HepG2 (cell line): ENCODE data around the gene SETD1A. TPM values are rescaled to one million over a fixed set of nuclear protein-coding genes. Genes with fewer than 3 reads are reported as not detected.

ENCODE experiments used
- DPF2 ChIP-seq: sonication (generic); formaldehyde crosslinking; IDR thresholded peaks from 2 replicates; pipeline ENCODE4 v1.4.0; 2020; ENCODE audit warnings: mild to moderate bottlenecking, low read depth, missing genetic modification reagents, borderline replicate concordance
- ELF3 ChIP-seq: IDR thresholded peaks from 2 replicates; pipeline ENCODE4 v1.6.1; 2016; ENCODE audit warnings: missing genetic modification reagents, missing compliant biosample characterization
- FLYWCH1 ChIP-seq: sonication (generic); formaldehyde crosslinking; IDR thresholded peaks from 2 replicates; pipeline ENCODE4 v1.8.1; 2023; ENCODE audit warnings: mild to moderate bottlenecking, missing genetic modification reagents
- HNF4A ChIP-seq: sonication (generic); formaldehyde crosslinking; IDR thresholded peaks from 2 replicates; pipeline ENCODE4 v1.4.0; 2020; ENCODE audit warnings: missing genetic modification reagents
- KDM4B ChIP-seq: sonication (generic); formaldehyde crosslinking; IDR thresholded peaks from 2 replicates; pipeline ENCODE4 v1.4.0; 2020; ENCODE audit warnings: missing genetic modification reagents
- KDM5B ChIP-seq: sonication (generic); formaldehyde crosslinking; IDR thresholded peaks from 2 replicates; pipeline ENCODE4 v1.4.0; 2020; ENCODE audit warnings: missing genetic modification reagents, mild to moderate bottlenecking, borderline replicate concordance
- MEIS2 ChIP-seq: sonication (generic); formaldehyde crosslinking; IDR thresholded peaks from 2 replicates; pipeline ENCODE4 v1.9.0; 2021; ENCODE audit warnings: mild to moderate bottlenecking, missing genetic modification reagents
- NCOR1 ChIP-seq: fragments of 200-600 bp; sonication (generic); IDR thresholded peaks from 2 replicates; pipeline ENCODE4 v1.7.0; 2017; ENCODE audit warnings: antibody characterized with exemption, low read length, borderline replicate concordance
- SRSF1 ChIP-seq: fragments of 200-400 bp; formaldehyde crosslinking; optimal IDR thresholded peaks from 2 replicates; pipeline ENCODE3; 2017; ENCODE audit warnings: mild to moderate bottlenecking, low read depth, low read length, moderate library complexity
- TBX2 ChIP-seq: sonication (generic); formaldehyde crosslinking; IDR thresholded peaks from 2 replicates; pipeline ENCODE4 v1.5.0; 2020; ENCODE audit warnings: missing genetic modification reagents, mild to moderate bottlenecking, borderline replicate concordance
- XRCC5 ChIP-seq: fragments of 200-400 bp; formaldehyde crosslinking; optimal IDR thresholded peaks from 2 replicates; pipeline ENCODE3; 2017; ENCODE audit warnings: mild to moderate bottlenecking, low read length
- ZNF136 ChIP-seq: sonication (generic); formaldehyde crosslinking; IDR thresholded peaks from 2 replicates; pipeline ENCODE4 v1.8.1; 2022; ENCODE audit warnings: low read depth, mild to moderate bottlenecking, moderate library complexity, missing genetic modification reagents
- ZNF441 ChIP-seq: sonication (generic); formaldehyde crosslinking; IDR thresholded peaks from 2 replicates; pipeline ENCODE4 v1.7.0; 2021; ENCODE audit warnings: missing genetic modification reagents, borderline replicate concordance
- ZNF547 ChIP-seq: sonication (generic); formaldehyde crosslinking; IDR thresholded peaks from 2 replicates; pipeline ENCODE4 v1.5.1; 2020; ENCODE audit warnings: mild to moderate bottlenecking, missing genetic modification reagents
- ZNF550 ChIP-seq: sonication (generic); formaldehyde crosslinking; IDR thresholded peaks from 2 replicates; pipeline ENCODE4 v1.4.0; 2020; ENCODE audit warnings: mild to moderate bottlenecking, missing genetic modification reagents, borderline replicate concordance
- ZNF567 ChIP-seq: sonication (generic); formaldehyde crosslinking; IDR thresholded peaks from 2 replicates; pipeline ENCODE4 v1.8.1; 2023; ENCODE audit warnings: mild to moderate bottlenecking, missing genetic modification reagents, borderline replicate concordance
- ZNF709 ChIP-seq: sonication (generic); formaldehyde crosslinking; IDR thresholded peaks from 2 replicates; pipeline ENCODE4 v1.5.0; 2020; ENCODE audit warnings: mild to moderate bottlenecking, missing genetic modification reagents
- polyA plus RNA-seq, 8 experiments: library from polyadenylated mRNA; depleted of rRNA in 3 of 8; stranded (reverse) in 7 of 8; unstranded in 1 of 8; fragments of >200 nt; fragmentation: Illumina TruSeq in 4 of 8; extraction: Trizol in 4 of 8; gene quantifications; 2 replicates each; pipeline versions ENCODE4 v1.2.1 to v1.2.3, GENCODE V29; 2011 to 2016; ENCODE audit warnings: low read depth in 4 of 8, missing spikeins in 1 of 8, mixed read lengths in 1 of 8; ENCODE audit not compliant: insufficient read depth in 1 of 8
- total RNA-seq, 5 experiments: library from RNA; depleted of rRNA; stranded (reverse); fragments of >200 nt; fragmentation: Illumina TruSeq; extraction: Trizol; gene quantifications; 2 replicates each; pipeline ENCODE4 v1.2.3, GENCODE V29; 2016; ENCODE audit warnings: low read depth in 1 of 5
- TF ChIP-seq, protein P1 (sequence below): sonication (generic); formaldehyde crosslinking; IDR thresholded peaks from 2 replicates; pipeline ENCODE4 v1.4.0; 2020; ENCODE audit warnings: missing genetic modification reagents
- TF ChIP-seq, protein P2 (sequence below): sonication (generic); formaldehyde crosslinking; IDR thresholded peaks from 2 replicates; pipeline ENCODE4 v1.8.0; 2022; ENCODE audit warnings: missing genetic modification reagents, mild to moderate bottlenecking, inconsistent platforms, borderline replicate concordance
- TF ChIP-seq, protein P3 (sequence below): sonication (generic); formaldehyde crosslinking; IDR thresholded peaks from 2 replicates; pipeline ENCODE4 v1.5.1; 2020; ENCODE audit warnings: missing genetic modification reagents, mild to moderate bottlenecking, borderline replicate concordance

The SETD1A gene
- total and polyA plus RNA-seq, 2 of the 13 experiments (the other 11 are each of a cell fraction or from before 2014, with no cell fraction given), result 3.8 to 5.6 TPM

DNA sequence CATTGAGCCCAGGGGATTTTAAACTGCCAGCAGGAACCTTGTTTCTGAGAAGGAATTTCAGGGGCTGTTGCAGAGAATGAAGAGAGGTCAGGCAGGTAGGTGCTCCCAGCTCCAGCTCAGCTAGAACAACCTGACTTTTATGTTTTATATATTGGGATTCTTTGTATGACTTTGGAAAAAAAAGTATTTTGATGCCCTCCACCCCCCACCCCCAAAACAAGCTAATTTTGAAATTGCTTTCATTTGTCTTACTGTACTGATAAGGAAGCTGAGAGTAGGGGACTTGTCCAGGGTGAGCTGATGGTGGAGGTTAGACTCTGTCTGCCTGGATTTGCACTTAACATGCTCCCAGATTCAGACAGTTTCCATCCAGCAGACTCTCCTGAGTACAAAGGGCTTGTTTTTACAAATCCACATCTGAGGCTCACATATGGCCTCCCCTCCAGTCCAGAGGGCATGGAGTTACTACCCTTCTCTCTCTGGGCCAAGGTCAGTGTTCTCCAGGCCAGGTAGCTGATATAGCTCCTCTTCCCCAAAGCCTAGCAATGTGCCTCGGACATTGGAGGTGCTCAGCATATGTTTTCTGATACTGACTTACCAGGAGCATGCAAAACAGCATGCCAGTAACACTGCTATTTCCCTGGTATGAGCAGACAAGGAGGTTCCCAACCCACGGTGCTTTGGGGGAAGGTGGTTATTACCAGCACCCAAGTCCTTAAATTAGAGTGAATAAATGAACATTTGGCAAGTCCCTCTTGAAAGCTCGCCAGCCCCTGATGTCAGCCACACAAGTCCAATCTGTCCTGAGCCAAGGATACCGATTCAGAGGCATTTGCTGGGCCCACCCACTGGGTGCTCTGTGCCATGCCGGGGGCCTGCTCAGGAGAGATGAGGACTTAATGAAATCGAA, 41.6 kb downstream of the SETD1A start (continued):
- TF ChIP-seq ZNF550 (no peak; the same call in 1 of the 2 replicates), DPF2 (CRISPR knock-in tag) (peak; percentile 80), ZNF547 (CRISPR knock-in tag) (0 out of 2 replicates have a peak, but pooled peaks have one; percentile 44), TBX2 (CRISPR knock-in tag) (peak; percentile 77; the same call in 1 of the 2 replicates), ZNF709 (no peak; the same call in 1 of the 2 replicates), ZNF441 (peak; percentile 43; the same call in 1 of the 2 replicates), NCOR1 (peak; percentile 84), ELF3 (CRISPR knock-in tag) (peak; percentile 57; the same call in 1 of the 2 replicates), SRSF1 (no peak), KDM4B (CRISPR knock-in tag) (no peak), MEIS2 (CRISPR knock-in tag) (no peak), XRCC5 (peak; percentile 56), KDM5B (CRISPR knock-in tag) (no peak), HNF4A (CRISPR knock-in tag) (peak; percentile 98), ZNF567 (CRISPR knock-in tag) (0 out of 2 replicates have a peak, but pooled peaks have one; percentile 41), ZNF136 (CRISPR knock-in tag) (no peak), FLYWCH1 (CRISPR knock-in tag) (no peak)
- TF ChIP-seq, protein P1, sequence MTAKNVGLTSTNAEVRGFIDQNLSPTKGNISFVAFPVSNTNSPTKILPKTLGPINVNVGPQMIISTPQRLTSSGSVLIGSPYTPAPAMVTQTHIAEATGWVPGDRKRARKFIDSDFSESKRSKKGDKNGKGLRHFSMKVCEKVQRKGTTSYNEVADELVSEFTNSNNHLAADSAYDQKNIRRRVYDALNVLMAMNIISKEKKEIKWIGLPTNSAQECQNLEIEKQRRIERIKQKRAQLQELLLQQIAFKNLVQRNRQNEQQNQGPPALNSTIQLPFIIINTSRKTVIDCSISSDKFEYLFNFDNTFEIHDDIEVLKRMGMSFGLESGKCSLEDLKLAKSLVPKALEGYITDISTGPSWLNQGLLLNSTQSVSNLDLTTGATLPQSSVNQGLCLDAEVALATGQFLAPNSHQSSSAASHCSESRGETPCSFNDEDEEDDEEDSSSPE (CRISPR knock-in tag), result no peak; the same call in 1 of the 2 replicates
- TF ChIP-seq, protein P2, sequence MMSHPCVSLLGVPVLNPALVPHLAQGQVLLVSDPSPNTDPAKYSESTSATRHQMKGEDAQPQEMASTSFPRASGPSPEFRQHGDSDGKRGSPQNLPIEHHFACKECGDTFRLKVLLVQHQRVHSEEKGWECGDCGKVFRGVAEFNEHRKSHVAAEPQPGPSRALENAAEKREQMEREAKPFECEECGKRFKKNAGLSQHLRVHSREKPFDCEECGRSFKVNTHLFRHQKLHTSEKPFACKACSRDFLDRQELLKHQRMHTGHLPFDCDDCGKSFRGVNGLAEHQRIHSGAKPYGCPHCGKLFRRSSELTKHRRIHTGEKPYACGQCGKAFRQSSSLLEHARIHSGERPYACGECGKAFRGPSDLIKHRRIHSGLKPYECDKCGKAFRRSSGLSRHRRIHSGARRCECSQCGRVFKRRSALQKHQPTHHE (CRISPR knock-in tag), result peak; percentile 80; the same call in 1 of the 2 replicates
- TF ChIP-seq, protein P3, sequence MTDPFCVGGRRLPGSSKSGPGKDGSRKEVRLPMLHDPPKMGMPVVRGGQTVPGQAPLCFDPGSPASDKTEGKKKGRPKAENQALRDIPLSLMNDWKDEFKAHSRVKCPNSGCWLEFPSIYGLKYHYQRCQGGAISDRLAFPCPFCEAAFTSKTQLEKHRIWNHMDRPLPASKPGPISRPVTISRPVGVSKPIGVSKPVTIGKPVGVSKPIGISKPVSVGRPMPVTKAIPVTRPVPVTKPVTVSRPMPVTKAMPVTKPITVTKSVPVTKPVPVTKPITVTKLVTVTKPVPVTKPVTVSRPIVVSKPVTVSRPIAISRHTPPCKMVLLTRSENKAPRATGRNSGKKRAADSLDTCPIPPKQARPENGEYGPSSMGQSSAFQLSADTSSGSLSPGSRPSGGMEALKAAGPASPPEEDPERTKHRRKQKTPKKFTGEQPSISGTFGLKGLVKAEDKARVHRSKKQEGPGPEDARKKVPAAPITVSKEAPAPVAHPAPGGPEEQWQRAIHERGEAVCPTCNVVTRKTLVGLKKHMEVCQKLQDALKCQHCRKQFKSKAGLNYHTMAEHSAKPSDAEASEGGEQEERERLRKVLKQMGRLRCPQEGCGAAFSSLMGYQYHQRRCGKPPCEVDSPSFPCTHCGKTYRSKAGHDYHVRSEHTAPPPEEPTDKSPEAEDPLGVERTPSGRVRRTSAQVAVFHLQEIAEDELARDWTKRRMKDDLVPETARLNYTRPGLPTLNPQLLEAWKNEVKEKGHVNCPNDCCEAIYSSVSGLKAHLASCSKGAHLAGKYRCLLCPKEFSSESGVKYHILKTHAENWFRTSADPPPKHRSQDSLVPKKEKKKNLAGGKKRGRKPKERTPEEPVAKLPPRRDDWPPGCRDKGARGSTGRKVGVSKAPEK, result no peak
